Measurements from ENCODE around the gene MINDY4.

The MINDY4 gene

GRCh38 chr7:30733216-30733615 lies 38.0 kb upstream of the MINDY4 start:
- Mint-ChIP-seq H3K27me3 (no peaks in the 10 kb centered on the region), H3K27ac (ENCODE audit: low read depth) (no peak overlapping the region), H3K4me3 (no peak overlapping the region), H3K4me1 (peaks cover 38% of the 10 kb centered on the region), H3K36me3 (ENCODE audit: insufficient read depth) (peaks cover 1% of the 10 kb centered on the region), H3K9me3 (no peaks in the 10 kb centered on the region)
- DNase-seq (ENCODE audit: low spot score in 2 of 2) (no peak), ATAC-seq (replicated peaks; ENCODE audit: extremely low read depth, poor library complexity, severe bottlenecking) (no peak)

DNA sequence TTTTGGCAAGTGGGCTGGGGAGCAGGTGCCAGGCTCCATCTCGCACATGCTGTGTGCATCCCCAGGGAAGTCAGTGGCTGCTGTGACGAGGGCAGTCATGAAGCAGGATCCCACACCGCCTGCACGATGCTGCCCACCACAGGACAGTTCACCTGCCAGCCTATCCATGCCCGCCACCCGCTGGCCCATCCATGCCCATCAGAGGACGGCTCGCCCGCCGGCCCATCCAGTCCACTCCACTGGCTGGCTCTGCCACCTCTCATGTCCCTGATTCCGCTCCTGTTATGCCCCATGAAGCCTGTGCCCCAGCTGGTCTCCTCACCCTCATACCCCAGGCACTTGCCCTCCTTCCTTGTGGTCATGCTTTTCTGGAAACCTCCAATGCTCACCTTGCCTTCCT lies 37.5 kb upstream of the MINDY4 start:
- Mint-ChIP-seq H3K4me1 (peaks cover 38% of the 10 kb centered on the region), H3K27ac (ENCODE audit: low read depth) (no peak overlapping the region), H3K4me3 (no peak overlapping the region), H3K9me3 (no peaks in the 10 kb centered on the region), H3K27me3 (no peaks in the 10 kb centered on the region), H3K36me3 (ENCODE audit: insufficient read depth) (peaks cover 1% of the 10 kb centered on the region)
- DNase-seq (ENCODE audit: low spot score in 2 of 2) (no peak), ATAC-seq (replicated peaks; ENCODE audit: extremely low read depth, poor library complexity, severe bottlenecking) (no peak)

DNA sequence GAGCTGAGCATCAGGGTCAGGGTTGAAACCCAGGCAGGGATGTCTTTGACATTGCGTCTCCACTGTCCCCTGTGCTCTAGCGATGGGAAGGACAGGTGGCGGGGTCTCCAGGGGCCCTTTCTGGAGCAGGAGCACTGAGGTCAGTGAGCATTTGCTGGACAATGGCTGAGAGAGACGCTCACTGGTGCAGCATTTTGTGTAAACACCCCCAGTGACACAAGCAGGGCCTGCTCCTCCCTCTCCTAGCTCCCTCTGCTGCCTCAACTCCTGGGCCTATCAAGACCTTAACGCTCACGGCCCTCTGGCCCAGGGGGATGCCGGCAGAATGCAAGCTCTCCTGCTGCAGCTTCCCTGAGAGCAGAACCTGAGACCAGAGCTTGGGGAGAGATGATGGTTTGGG lies 36.7 kb upstream of the MINDY4 start:
- H3K27me3 Mint-ChIP-seq = no peaks in the 10 kb centered on the region
- H3K4me3 Mint-ChIP-seq = no peak overlapping the region
- ATAC-seq (replicated peaks; ENCODE audit: extremely low read depth, poor library complexity, severe bottlenecking) = no peak
- H3K4me1 Mint-ChIP-seq = peaks cover 34% of the 10 kb centered on the region
- DNase-seq (ENCODE audit: low spot score in 2 of 2) = no peak
- no peak overlapping the region for H3K27ac Mint-ChIP-seq (ENCODE audit: low read depth)
- H3K36me3 Mint-ChIP-seq (ENCODE audit: insufficient read depth) = peaks cover 1% of the 10 kb centered on the region
- no peaks in the 10 kb centered on the region for H3K9me3 Mint-ChIP-seq

- ATAC-seq (replicated peaks; ENCODE audit: extremely low read depth, poor library complexity, severe bottlenecking) (no peak), DNase-seq (ENCODE audit: low spot score in 2 of 2) (no peak)
- H3K27me3 Mint-ChIP-seq = no peaks in the 10 kb centered on the region
- H3K9me3 Mint-ChIP-seq = no peaks in the 10 kb centered on the region
- peaks cover 1% of the 10 kb centered on the region for H3K36me3 Mint-ChIP-seq (ENCODE audit: insufficient read depth)
- no peak overlapping the region for H3K4me3 Mint-ChIP-seq
- H3K4me1 Mint-ChIP-seq = peaks cover 34% of the 10 kb centered on the region
- no peak overlapping the region for H3K27ac Mint-ChIP-seq (ENCODE audit: low read depth)
Observed at GRCh38 chr7:30735631-30736030, 35.6 kb upstream of the MINDY4 start.

DNA sequence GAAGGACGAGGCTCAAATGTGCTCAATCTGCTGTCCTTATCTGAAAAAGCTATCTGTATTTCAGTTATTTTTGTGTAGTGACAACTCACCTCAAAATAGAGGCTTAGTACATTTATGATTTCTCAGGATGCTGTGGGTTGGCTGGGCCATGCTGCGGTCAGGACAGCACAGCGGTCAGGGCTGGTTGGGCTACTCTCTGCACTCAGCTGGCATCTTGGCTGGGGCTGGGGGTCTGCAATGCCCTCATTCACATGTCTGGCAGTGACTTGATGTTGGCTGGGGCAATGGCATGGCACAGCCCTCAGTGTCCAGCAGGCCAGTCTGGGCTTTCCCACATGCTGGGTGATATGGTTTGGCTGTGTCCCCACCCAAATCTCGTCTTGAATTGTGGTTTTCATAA lies 34.9 kb upstream of the MINDY4 start:
- Mint-ChIP-seq H3K4me1 (peaks cover 34% of the 10 kb centered on the region), H3K27ac (ENCODE audit: low read depth) (no peak overlapping the region), H3K27me3 (no peaks in the 10 kb centered on the region), H3K9me3 (no peaks in the 10 kb centered on the region), H3K36me3 (ENCODE audit: insufficient read depth) (peaks cover 1% of the 10 kb centered on the region), H3K4me3 (no peak overlapping the region)
- ATAC-seq (replicated peaks; ENCODE audit: extremely low read depth, poor library complexity, severe bottlenecking) (no peak), DNase-seq (ENCODE audit: low spot score in 2 of 2) (no peak)

DNA sequence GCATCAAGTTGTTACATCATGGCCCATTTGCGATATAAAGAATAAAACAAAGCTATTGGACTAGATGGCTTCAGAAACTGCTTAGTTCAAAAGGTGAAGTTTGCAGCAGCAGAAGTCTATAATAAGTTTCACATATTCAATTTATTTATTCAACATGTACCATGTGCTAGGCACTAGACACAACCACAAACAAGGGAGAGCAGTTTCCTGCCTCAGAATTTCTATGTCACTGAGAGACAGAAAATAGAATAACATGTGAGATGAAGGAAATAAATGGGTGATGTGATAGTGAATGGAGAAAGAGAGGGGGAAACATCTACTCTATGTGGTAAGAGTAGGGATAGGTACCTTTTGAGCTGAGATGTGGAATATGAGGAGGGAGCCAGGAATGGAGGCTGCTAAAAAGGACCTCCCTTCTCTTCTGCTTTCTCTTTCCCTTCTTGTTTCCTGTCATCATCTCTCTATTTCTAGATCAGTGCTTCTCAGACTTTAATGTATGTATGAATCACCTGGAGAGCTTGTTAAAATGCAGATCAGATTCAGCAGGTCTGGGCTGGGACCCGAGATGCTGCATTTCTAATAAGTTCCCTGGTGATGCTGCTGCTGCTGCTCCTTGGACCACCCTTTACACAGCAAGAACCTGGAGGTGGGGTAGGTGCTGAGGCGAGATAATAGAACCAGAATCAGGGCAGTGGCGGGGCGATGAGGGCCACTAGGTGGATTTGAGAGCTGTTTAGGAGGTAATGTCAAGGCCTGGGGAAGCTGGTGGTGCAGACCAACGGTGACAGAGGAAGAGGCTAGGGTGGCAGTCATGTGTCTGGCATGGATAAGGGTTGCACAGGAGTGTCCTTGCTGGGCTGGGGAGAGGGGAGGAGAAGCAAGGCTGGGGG lies 32.9 kb upstream of the MINDY4 start:
- ATAC-seq (replicated peaks; ENCODE audit: extremely low read depth, poor library complexity, severe bottlenecking) (peak; percentile 75), DNase-seq (ENCODE audit: low spot score in 2 of 2) (no peak)
- Mint-ChIP-seq H3K4me1 (peaks cover 37% of the 10 kb centered on the region), H3K36me3 (ENCODE audit: insufficient read depth) (peaks cover 1% of the 10 kb centered on the region), H3K27me3 (no peaks in the 10 kb centered on the region), H3K4me3 (peak overlapping the region; percentile 6), H3K9me3 (no peaks in the 10 kb centered on the region), H3K27ac (ENCODE audit: low read depth) (peak overlapping the region; percentile 94)

DNA sequence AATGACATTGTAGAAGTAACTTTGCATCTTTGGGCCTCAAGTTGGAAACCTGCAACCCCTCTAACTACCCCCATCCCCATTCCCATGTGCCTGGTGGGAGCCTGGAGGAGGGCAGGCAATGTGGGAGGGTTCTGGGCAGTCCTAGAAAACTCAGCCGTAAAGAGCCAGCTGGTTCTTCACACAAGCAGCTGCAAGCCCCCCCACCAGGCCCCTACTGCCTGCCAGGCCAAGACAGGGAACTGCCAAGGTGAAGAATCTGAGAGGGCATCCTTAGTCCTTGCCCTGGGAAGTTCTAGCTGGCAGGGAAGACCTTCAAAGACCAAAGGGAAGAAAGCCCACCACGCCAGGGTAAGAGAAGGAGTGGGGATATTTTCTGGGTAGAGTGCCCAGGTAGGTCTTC lies 31.5 kb upstream of the MINDY4 start:
- Mint-ChIP-seq H3K27ac (ENCODE audit: low read depth) (no peak overlapping the region), H3K36me3 (ENCODE audit: insufficient read depth) (peaks cover 1% of the 10 kb centered on the region), H3K27me3 (no peaks in the 10 kb centered on the region), H3K9me3 (no peaks in the 10 kb centered on the region), H3K4me1 (peaks cover 45% of the 10 kb centered on the region), H3K4me3 (no peak overlapping the region)
- no peak for DNase-seq (ENCODE audit: low spot score in 2 of 2)
- no peak for ATAC-seq (replicated peaks; ENCODE audit: extremely low read depth, poor library complexity, severe bottlenecking)

- H3K27me3 Mint-ChIP-seq = no peaks in the 10 kb centered on the region
- no peaks in the 10 kb centered on the region for H3K9me3 Mint-ChIP-seq
- H3K27ac Mint-ChIP-seq (ENCODE audit: low read depth) = no peak overlapping the region
- peaks cover 1% of the 10 kb centered on the region for H3K36me3 Mint-ChIP-seq (ENCODE audit: insufficient read depth)
- H3K4me3 Mint-ChIP-seq = no peak overlapping the region
- peak; percentile 59 to 66 for DNase-seq (ENCODE audit: low spot score in 2 of 2)
- no peak for ATAC-seq (replicated peaks; ENCODE audit: extremely low read depth, poor library complexity, severe bottlenecking)
- peaks cover 39% of the 10 kb centered on the region for H3K4me1 Mint-ChIP-seq
Observed at GRCh38 chr7:30740417-30741181, 30.6 kb upstream of the MINDY4 start.

GRCh38 chr7:30741289-30741688 lies 29.9 kb upstream of the MINDY4 start:
- no peak for DNase-seq (ENCODE audit: low spot score in 2 of 2)
- Mint-ChIP-seq H3K4me1 (peaks cover 39% of the 10 kb centered on the region), H3K9me3 (no peaks in the 10 kb centered on the region), H3K4me3 (no peak overlapping the region), H3K36me3 (ENCODE audit: insufficient read depth) (peaks cover 1% of the 10 kb centered on the region), H3K27ac (ENCODE audit: low read depth) (no peak overlapping the region), H3K27me3 (no peaks in the 10 kb centered on the region)
- no peak for ATAC-seq (replicated peaks; ENCODE audit: extremely low read depth, poor library complexity, severe bottlenecking)

GRCh38 chr7:30743371-30744074 lies 27.7 kb upstream of the MINDY4 start:
- DNase-seq (ENCODE audit: low spot score in 2 of 2) = no peak
- H3K27ac Mint-ChIP-seq (ENCODE audit: low read depth) = peak overlapping the region; percentile 88
- peaks cover 23% of the 10 kb centered on the region for H3K4me1 Mint-ChIP-seq
- no peaks in the 10 kb centered on the region for H3K36me3 Mint-ChIP-seq (ENCODE audit: insufficient read depth)
- H3K9me3 Mint-ChIP-seq = no peaks in the 10 kb centered on the region
- ATAC-seq (replicated peaks; ENCODE audit: extremely low read depth, poor library complexity, severe bottlenecking) = no peak
- H3K27me3 Mint-ChIP-seq = no peaks in the 10 kb centered on the region
- H3K4me3 Mint-ChIP-seq = peak overlapping the region; percentile 27

GRCh38 chr7:30744075-30744417 lies 27.2 kb upstream of the MINDY4 start:
- DNase-seq (ENCODE audit: low spot score in 2 of 2) (no peak), ATAC-seq (replicated peaks; ENCODE audit: extremely low read depth, poor library complexity, severe bottlenecking) (peak; percentile 66)
- H3K27me3 Mint-ChIP-seq = no peaks in the 10 kb centered on the region
- peaks cover 19% of the 10 kb centered on the region for H3K4me1 Mint-ChIP-seq
- H3K27ac Mint-ChIP-seq (ENCODE audit: low read depth) = peak overlapping the region; percentile 88
- H3K36me3 Mint-ChIP-seq (ENCODE audit: insufficient read depth) = no peaks in the 10 kb centered on the region
- H3K4me3 Mint-ChIP-seq = peak overlapping the region; percentile 27
- H3K9me3 Mint-ChIP-seq = no peaks in the 10 kb centered on the region

DNA sequence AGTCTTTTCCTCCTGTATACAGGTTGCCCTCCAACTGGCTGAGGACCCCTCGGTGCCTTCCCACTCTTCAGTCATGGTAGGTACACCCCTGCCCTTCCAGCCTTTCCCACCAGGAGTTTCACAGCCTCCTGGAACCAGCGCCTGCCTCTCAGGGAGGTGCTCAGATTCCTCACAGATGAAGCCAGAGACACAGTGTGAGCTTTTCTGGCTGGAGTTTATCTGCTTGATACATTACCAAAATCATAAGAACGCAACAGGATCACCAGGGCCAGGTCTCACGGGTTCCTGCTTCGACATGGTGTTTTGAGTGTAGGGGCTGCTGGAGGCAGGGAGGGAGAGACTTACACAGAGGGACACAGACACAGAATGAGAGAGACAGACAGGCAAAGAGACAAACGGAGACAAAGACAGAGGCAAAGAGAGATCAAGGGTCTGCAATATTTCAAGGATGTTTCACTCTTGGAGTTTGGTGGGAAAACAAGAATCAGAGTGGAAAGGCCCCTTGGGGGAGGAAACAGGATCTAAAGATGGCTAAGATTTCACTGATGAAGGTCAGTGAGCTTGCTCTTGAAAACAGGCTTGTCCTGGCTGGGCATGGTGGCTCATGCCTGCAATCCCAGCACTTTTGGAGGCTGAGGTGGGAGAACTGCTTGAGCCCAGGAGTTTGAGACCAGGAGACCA lies 25.8 kb upstream of the MINDY4 start:
- no peak for DNase-seq (ENCODE audit: low spot score in 2 of 2)
- ATAC-seq (replicated peaks; ENCODE audit: extremely low read depth, poor library complexity, severe bottlenecking) = no peak
- H3K4me1 Mint-ChIP-seq = peaks cover 19% of the 10 kb centered on the region
- no peak overlapping the region for H3K27ac Mint-ChIP-seq (ENCODE audit: low read depth)
- H3K36me3 Mint-ChIP-seq (ENCODE audit: insufficient read depth) = no peaks in the 10 kb centered on the region
- H3K4me3 Mint-ChIP-seq = no peak overlapping the region
- H3K27me3 Mint-ChIP-seq = no peaks in the 10 kb centered on the region
- H3K9me3 Mint-ChIP-seq = no peaks in the 10 kb centered on the region
